Measurements from ENCODE around the gene CDK8. TPM values are rescaled to one million over a fixed set of nuclear protein-coding genes. Genes with fewer than 3 reads are reported as not detected.

The CDK8 gene
- total RNA-seq, 2 donors from 2014 or later = 11.0 to 19.7 TPM

- Mint-ChIP-seq H3K9me3 (no peaks in the 10 kb centered on the region), H3K4me1 (no peaks in the 10 kb centered on the region), H3K36me3 (ENCODE audit: low read depth) (peaks cover 27% of the 10 kb centered on the region), H3K4me3 (no peak overlapping the region), H3K27me3 (no peaks in the 10 kb centered on the region), H3K27ac (no peak overlapping the region)
- ATAC-seq (replicated peaks) = no peak
Measured at GRCh38 chr13:26362261-26362660, 108.3 kb downstream of the CDK8 start.

- no peak for ATAC-seq (replicated peaks)
- H3K4me1 Mint-ChIP-seq = no peaks in the 10 kb centered on the region
- H3K27me3 Mint-ChIP-seq = no peaks in the 10 kb centered on the region
- no peaks in the 10 kb centered on the region for H3K9me3 Mint-ChIP-seq
- H3K27ac Mint-ChIP-seq = no peak overlapping the region
- peaks cover 5% of the 10 kb centered on the region for H3K36me3 Mint-ChIP-seq (ENCODE audit: low read depth)
- no peak overlapping the region for H3K4me3 Mint-ChIP-seq
Measured at GRCh38 chr13:26370553-26370952, 116.6 kb downstream of the CDK8 start.

GRCh38 chr13:26372747-26373146 lies 118.8 kb downstream of the CDK8 start:
- no peak overlapping the region for H3K4me3 Mint-ChIP-seq
- no peak overlapping the region for H3K27ac Mint-ChIP-seq
- H3K9me3 Mint-ChIP-seq = no peaks in the 10 kb centered on the region
- no peaks in the 10 kb centered on the region for H3K4me1 Mint-ChIP-seq
- no peak for ATAC-seq (replicated peaks)
- H3K36me3 Mint-ChIP-seq (ENCODE audit: low read depth) = no peaks in the 10 kb centered on the region
- no peaks in the 10 kb centered on the region for H3K27me3 Mint-ChIP-seq

GRCh38 chr13:26376430-26376829 lies 122.5 kb downstream of the CDK8 start:
- Mint-ChIP-seq H3K9me3 (no peaks in the 10 kb centered on the region), H3K36me3 (ENCODE audit: low read depth) (no peaks in the 10 kb centered on the region), H3K4me1 (peaks cover 5% of the 10 kb centered on the region), H3K27me3 (no peaks in the 10 kb centered on the region), H3K4me3 (no peak overlapping the region), H3K27ac (no peak overlapping the region)
- ATAC-seq (replicated peaks) = no peak

- H3K9me3 Mint-ChIP-seq = no peaks in the 10 kb centered on the region
- H3K27ac Mint-ChIP-seq = no peak overlapping the region
- H3K4me1 Mint-ChIP-seq = peaks cover 5% of the 10 kb centered on the region
- H3K27me3 Mint-ChIP-seq = no peaks in the 10 kb centered on the region
- no peak for ATAC-seq (replicated peaks)
- no peaks in the 10 kb centered on the region for H3K36me3 Mint-ChIP-seq (ENCODE audit: low read depth)
- H3K4me3 Mint-ChIP-seq = no peak overlapping the region
Measured at GRCh38 chr13:26377038-26377437, 123.1 kb downstream of the CDK8 start.

GRCh38 chr13:26378116-26378515 lies 124.2 kb downstream of the CDK8 start:
- no peaks in the 10 kb centered on the region for H3K27me3 Mint-ChIP-seq
- peaks cover 5% of the 10 kb centered on the region for H3K4me1 Mint-ChIP-seq

GRCh38 chr13:26379831-26380230 lies 125.9 kb downstream of the CDK8 start:
- Mint-ChIP-seq H3K27ac (no peak overlapping the region), H3K27me3 (no peaks in the 10 kb centered on the region), H3K4me3 (no peak overlapping the region), H3K36me3 (ENCODE audit: low read depth) (peaks cover 6% of the 10 kb centered on the region), H3K4me1 (peaks cover 5% of the 10 kb centered on the region), H3K9me3 (no peaks in the 10 kb centered on the region)
- ATAC-seq (replicated peaks) = no peak

More at GRCh38 chr13:26378116-26378515, 124.2 kb downstream of the CDK8 start:
- H3K9me3 Mint-ChIP-seq = no peaks in the 10 kb centered on the region
- H3K36me3 Mint-ChIP-seq (ENCODE audit: low read depth) = no peaks in the 10 kb centered on the region
- ATAC-seq (replicated peaks) = no peak
- H3K27ac Mint-ChIP-seq = no peak overlapping the region
- H3K4me3 Mint-ChIP-seq = no peak overlapping the region

GRCh38 chr13:26380930-26381329 lies 127.0 kb downstream of the CDK8 start:
- Mint-ChIP-seq H3K4me1 (peaks cover 5% of the 10 kb centered on the region), H3K9me3 (no peaks in the 10 kb centered on the region), H3K4me3 (no peak overlapping the region), H3K36me3 (ENCODE audit: low read depth) (peaks cover 15% of the 10 kb centered on the region), H3K27me3 (no peaks in the 10 kb centered on the region), H3K27ac (peak overlapping the region; percentile 31)
- no peak for ATAC-seq (replicated peaks)

- no peak for ATAC-seq (replicated peaks)
- no peak overlapping the region for H3K27ac Mint-ChIP-seq
- no peaks in the 10 kb centered on the region for H3K27me3 Mint-ChIP-seq
- peaks cover 30% of the 10 kb centered on the region for H3K36me3 Mint-ChIP-seq (ENCODE audit: low read depth)
- H3K4me3 Mint-ChIP-seq = no peak overlapping the region
- H3K9me3 Mint-ChIP-seq = no peaks in the 10 kb centered on the region
- peaks cover 5% of the 10 kb centered on the region for H3K4me1 Mint-ChIP-seq
Measured at GRCh38 chr13:26382366-26382765, 128.4 kb downstream of the CDK8 start.

- peaks cover 5% of the 10 kb centered on the region for H3K4me1 Mint-ChIP-seq
- H3K4me3 Mint-ChIP-seq = no peak overlapping the region
- ATAC-seq (replicated peaks) = no peak
- H3K36me3 Mint-ChIP-seq (ENCODE audit: low read depth) = peaks cover 34% of the 10 kb centered on the region
- H3K9me3 Mint-ChIP-seq = no peaks in the 10 kb centered on the region
- H3K27me3 Mint-ChIP-seq = no peaks in the 10 kb centered on the region
- H3K27ac Mint-ChIP-seq = no peak overlapping the region
Measured at GRCh38 chr13:26382835-26383234, 128.9 kb downstream of the CDK8 start.

- H3K27me3 Mint-ChIP-seq = no peaks in the 10 kb centered on the region
- no peak overlapping the region for H3K27ac Mint-ChIP-seq
- peaks cover 39% of the 10 kb centered on the region for H3K36me3 Mint-ChIP-seq (ENCODE audit: low read depth)
- ATAC-seq (replicated peaks) = no peak
- H3K9me3 Mint-ChIP-seq = no peaks in the 10 kb centered on the region
- peaks cover 3% of the 10 kb centered on the region for H3K4me1 Mint-ChIP-seq
- H3K4me3 Mint-ChIP-seq = no peak overlapping the region
Measured at GRCh38 chr13:26384587-26384986, 130.7 kb downstream of the CDK8 start.

- no peak for ATAC-seq (replicated peaks)
- Mint-ChIP-seq H3K4me3 (no peak overlapping the region), H3K36me3 (ENCODE audit: low read depth) (peaks cover 46% of the 10 kb centered on the region), H3K27me3 (no peaks in the 10 kb centered on the region), H3K9me3 (no peaks in the 10 kb centered on the region), H3K27ac (no peak overlapping the region), H3K4me1 (no peaks in the 10 kb centered on the region)
Measured at GRCh38 chr13:26386026-26386425, 132.1 kb downstream of the CDK8 start.

- Mint-ChIP-seq H3K27me3 (no peaks in the 10 kb centered on the region), H3K9me3 (no peaks in the 10 kb centered on the region), H3K4me1 (no peaks in the 10 kb centered on the region), H3K27ac (no peak overlapping the region), H3K36me3 (ENCODE audit: low read depth) (peaks cover 36% of the 10 kb centered on the region), H3K4me3 (no peak overlapping the region)
- no peak for ATAC-seq (replicated peaks)
Measured at GRCh38 chr13:26390203-26390602, 136.3 kb downstream of the CDK8 start.

GRCh38 chr13:26400545-26400944 lies 146.6 kb downstream of the CDK8 start:
- Mint-ChIP-seq H3K4me3 (no peak overlapping the region), H3K27me3 (no peaks in the 10 kb centered on the region), H3K9me3 (no peaks in the 10 kb centered on the region), H3K4me1 (no peaks in the 10 kb centered on the region), H3K27ac (no peak overlapping the region), H3K36me3 (ENCODE audit: low read depth) (peaks cover 73% of the 10 kb centered on the region)
- ATAC-seq (replicated peaks) = peak; percentile 55

- Mint-ChIP-seq H3K4me1 (no peaks in the 10 kb centered on the region), H3K36me3 (ENCODE audit: low read depth) (peaks cover 79% of the 10 kb centered on the region), H3K9me3 (no peaks in the 10 kb centered on the region), H3K27me3 (no peaks in the 10 kb centered on the region), H3K4me3 (no peak overlapping the region), H3K27ac (no peak overlapping the region)
- no peak for ATAC-seq (replicated peaks)
Measured at GRCh38 chr13:26401069-26401468, 147.1 kb downstream of the CDK8 start.

- peaks cover 84% of the 10 kb centered on the region for H3K36me3 Mint-ChIP-seq (ENCODE audit: low read depth)
- no peak overlapping the region for H3K27ac Mint-ChIP-seq
- H3K4me3 Mint-ChIP-seq = no peak overlapping the region
- H3K9me3 Mint-ChIP-seq = no peaks in the 10 kb centered on the region
- no peaks in the 10 kb centered on the region for H3K27me3 Mint-ChIP-seq
- no peak for ATAC-seq (replicated peaks)
- no peaks in the 10 kb centered on the region for H3K4me1 Mint-ChIP-seq
Measured at GRCh38 chr13:26401578-26402021, 147.7 kb downstream of the CDK8 start.

All from activated T-helper 17 cell treated with anti-CD3 and anti-CD28 coated beads, Interleukin-2, amount 50 U/mL, for 72 hours (primary cell).